ENCODE results near the gene CLINT1.

The CLINT1 gene

DNA sequence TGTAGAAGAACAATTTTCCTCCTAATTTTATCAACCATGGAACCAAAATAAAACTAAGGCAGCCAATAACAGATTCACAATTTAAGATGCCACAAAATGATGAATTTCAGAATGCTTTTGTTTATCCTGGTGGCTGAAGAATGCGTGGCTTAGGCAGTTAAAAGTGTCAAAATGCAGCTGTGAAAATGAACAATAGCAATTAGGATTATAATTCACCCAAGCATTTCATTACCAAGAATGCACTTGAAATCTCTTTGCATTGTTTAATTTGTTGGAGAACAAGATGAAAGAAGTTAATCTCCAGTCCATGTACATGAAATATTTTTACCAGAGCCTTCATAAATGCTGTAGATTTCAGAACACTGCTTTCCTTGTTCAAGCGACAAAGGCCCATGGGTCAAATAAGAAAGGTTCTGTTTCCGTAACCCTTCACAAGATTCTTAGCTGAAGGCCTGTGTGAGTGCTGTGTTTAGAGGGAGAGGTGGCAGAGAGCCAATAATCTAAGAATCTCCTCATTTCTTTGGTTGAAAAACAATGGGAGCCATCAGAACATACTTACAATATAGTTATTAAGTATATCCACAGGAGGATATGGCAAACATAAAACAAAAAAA is 39.3 kb downstream of the CLINT1 start:
- DNase-seq, result peak; percentile 73

DNA sequence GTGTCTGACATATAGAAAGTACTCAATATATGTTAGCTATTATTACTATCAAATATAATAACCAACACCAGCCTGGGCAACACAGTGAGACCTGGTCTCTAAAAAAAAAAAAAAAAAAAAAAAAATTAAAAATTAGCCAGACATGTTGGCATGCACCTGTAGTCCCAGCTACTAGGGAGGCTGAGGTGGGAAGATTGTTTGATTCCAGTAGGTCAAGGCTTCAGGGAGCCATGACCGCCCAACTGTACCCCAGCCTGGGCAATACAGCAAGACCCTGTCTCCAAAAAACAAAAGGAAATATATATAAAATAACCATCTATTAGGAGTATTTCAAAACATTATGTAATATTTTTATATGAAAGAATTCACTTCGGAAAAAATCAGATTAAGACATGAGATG is 40.6 kb downstream of the CLINT1 start:
- no peak for DNase-seq

GRCh38 chr5:157817928-157818327 is 41.0 kb downstream of the CLINT1 start:
- DNase-seq, result no peak

GRCh38 chr5:157817387-157817702 is 41.6 kb downstream of the CLINT1 start:
- no peak for DNase-seq

GRCh38 chr5:157816682-157817386 is 42.1 kb downstream of the CLINT1 start:
- peak; percentile 32 for DNase-seq

DNA sequence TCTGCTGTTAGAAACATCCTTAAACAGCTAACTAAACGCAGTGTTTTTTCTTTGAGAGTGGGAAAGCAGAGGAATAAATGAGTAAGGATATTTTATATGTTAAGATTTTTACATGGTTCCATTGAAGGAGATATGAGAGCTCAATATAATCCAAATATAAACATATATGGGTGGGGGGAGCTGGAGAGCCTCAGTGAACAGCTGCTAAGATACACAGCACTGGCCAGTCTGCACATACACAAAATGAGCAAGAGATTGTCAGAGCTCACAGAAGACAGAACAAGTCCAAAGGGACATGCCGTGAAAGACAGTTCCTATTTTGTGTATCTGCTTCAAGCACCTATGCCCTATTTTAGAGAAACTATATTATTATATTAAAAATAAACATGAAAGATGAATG is 46.9 kb downstream of the CLINT1 start:
- DNase-seq, result no peak

- no peak for DNase-seq
Measured at GRCh38 chr5:157808043-157808442, 50.9 kb downstream of the CLINT1 start.

GRCh38 chr5:157802736-157803135 is 56.2 kb downstream of the CLINT1 start:
- no peak for DNase-seq

- DNase-seq, result no peak
Measured at GRCh38 chr5:157800137-157800536, 58.8 kb downstream of the CLINT1 start.

DNA sequence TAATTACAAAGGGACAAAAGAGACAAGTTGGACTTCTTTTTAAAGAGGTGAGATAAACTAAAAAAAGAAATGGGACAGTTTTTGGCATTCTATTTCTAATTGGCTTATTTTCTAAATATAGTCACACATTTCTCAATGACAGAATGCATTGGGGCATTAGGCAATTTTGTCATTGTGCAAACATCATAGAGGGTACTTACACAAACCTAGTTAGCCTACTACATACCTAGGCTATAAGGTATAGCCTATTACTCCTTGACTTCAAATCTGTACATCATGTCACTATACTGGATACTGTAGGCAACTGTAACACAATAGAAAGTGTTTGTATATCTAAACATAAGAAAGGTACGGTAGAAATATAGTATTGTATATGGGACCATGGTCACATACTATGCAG is 59.4 kb downstream of the CLINT1 start:
- no peak for DNase-seq

GRCh38 chr5:157793301-157793700 is 65.6 kb downstream of the CLINT1 start:
- DNase-seq, result no peak

- DNase-seq, result no peak
Measured at GRCh38 chr5:157785801-157786200, 73.1 kb downstream of the CLINT1 start.

- DNase-seq, result no peak
Measured at GRCh38 chr5:157779221-157779620, 79.7 kb downstream of the CLINT1 start.

DNA sequence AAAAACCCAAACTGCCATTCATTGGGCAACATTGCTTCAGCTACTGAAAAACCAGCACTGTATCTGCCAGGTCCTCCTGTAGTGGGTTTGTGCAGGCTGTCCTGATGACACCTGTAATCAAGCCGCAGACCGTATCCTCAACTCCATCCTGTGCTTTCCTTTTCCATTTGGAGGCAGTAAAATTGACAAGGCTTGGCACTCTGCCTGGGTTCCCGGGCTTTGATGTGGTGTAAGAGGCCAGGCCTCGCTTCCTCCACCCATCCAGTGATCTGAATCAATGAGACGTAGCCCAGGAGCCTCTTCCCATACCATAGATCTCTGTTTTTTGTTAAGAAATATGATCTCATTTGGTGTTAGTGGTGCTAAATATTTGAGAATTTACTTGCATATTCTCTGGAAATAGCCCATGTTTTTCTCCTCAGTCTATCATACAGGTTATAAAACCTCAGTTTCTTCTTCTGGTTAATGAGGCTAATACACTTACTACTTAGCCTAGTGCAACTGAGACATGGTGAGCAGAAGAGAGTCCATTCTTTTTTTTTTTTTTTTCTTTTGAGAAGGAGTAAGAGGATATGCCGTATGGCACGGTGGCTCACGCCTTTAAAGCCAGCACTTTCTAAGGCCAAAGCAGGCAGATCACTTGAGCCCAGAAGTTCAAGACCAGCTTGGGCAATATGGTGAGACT is 80.7 kb downstream of the CLINT1 start:
- peak; percentile 93 for DNase-seq

DNA sequence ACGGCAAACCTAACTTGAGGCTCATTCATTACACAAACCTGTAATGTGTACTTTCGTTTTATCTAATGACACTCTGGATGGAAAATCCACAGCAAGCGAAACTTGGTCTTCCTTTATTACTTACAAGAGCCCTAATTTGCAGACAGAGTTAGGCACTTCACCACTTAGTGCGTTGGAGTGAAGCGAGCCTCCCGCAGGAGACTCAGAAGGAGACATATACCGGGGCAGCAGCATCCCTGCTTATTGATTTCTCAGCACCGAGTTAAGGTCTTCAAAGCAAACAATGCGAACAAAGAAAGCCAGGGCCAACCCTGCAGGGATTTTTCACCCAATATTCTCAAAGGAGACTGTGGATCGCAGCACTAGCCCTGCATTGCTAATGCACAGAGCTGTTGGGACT is 86.8 kb downstream of the CLINT1 start:
- DNase-seq, result peak; percentile 34

DNA sequence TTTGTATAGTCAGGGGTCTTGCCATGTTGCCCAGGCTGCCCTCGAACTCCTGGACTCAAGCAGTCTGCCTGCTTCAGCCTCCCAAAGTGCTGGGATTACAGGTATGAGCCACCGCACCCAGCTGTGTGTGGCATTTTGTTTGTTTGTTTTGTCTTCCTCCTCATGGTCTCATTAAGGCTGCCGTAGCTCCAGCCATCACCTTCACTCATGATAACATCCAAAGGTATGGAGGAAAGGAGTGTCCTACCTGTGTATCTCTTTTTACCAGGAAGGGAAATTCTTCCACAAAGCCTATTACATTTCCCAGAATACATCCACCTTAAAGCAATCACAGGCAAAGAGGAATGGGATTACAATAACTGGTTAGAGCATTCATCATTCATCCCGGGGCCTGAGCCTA is 88.3 kb downstream of the CLINT1 start:
- DNase-seq, result no peak

GRCh38 chr5:157767689-157768088 is 91.3 kb downstream of the CLINT1 start:
- no peak for DNase-seq

- DNase-seq, result no peak
Measured at GRCh38 chr5:157766902-157767301, 92.0 kb downstream of the CLINT1 start.

DNA sequence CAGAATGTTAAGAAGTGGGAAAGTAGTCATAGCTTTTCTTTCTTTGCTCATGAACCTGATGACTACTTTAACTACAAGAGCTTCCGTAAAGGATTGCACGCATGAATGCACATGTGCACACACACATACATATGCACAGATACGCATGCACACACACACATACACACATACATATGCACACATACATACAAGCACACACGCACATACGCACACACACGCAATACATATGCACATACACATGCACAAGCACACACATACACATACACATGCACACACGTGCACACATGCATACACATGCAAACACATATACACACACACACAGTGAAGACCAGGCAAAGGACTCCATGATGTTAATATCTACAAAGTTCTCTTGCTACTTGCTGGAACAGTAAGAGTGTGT is 92.5 kb downstream of the CLINT1 start:
- DNase-seq, result no peak

- no peak for DNase-seq
Measured at GRCh38 chr5:157764531-157764930, 94.4 kb downstream of the CLINT1 start.

DNA sequence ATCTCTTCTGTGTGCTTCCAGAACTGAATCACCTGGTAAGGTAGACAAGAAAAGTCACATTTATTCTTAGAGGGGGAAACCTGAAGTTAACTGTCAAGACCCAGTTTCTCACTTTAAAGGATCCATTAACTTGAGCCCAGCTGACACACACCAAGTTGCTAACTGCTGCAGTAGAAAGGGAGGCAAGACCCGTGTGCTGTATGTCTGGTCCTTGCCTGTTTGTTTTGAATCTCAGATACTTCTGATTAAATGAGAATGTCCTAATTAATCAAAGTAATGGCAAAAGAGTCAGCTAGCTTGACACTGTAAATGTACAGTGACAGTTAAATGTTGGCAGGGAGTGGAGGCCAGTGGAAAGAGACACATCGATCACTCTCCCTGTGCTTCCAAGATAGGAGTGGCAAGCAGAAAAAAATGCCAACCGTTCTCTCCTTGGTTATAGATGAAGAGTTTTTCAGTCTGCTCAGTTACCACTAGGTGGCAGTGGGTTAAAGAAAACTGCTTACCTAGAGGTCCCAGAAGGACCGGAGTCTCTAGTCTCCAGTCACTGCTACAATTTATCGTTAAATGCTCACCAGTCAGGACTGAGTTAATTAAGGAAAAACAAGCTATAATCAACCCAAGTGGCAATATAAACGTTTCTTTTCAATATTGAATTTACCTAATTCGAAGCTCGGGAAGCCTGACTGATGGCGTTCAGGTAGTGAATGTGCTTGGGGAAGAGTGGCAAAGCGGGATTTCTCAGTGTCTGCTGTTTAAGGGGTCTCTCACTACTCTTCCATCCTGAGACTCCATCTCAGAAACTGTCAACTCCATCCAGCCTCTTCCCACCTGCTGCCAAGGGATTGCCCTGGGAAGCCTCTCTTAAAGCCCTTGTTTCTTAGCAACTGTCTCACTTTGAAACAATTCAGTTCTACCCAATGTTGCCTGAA is 97.0 kb downstream of the CLINT1 start:
- peak; percentile 83 for DNase-seq

GRCh38 chr5:157758706-157759105 is 100.2 kb downstream of the CLINT1 start:
- DNase-seq, result no peak

DNA sequence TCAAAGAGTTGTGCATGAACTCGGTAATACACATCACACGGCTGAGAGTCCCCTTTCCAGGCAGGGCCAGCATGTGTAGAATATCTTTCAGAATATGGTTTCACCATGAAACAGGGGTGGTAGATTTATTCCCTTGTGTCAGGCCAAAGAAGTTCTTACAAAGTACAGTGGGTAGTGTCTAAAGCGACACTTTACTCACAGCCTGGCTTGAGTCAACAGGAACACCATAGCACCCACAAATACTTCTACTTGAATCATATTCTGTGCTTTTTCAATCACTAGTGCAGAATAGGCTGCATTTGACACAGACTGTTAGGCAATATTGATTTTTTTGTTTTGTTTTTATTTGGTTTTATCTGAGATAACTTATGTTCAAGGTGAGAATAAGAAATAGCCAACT is 102.8 kb downstream of the CLINT1 start:
- no peak for DNase-seq

Data from NCI-H69 (cell line).